Caki2 (cell line): ENCODE data around the gene LARGE1. TPM values are rescaled to one million over a fixed set of nuclear protein-coding genes. Genes with fewer than 3 reads are reported as not detected.

Experiments
- DNase-seq: peaks from one replicate; pipeline ENCODE4 v3.0.0-alpha.2; 2015; ENCODE audit warnings: low read depth
- in situ Hi-C: cut with HindIII; loops from 2 replicates; pipeline ENCODE4 v1.10.0; 2016; ENCODE audit warnings: low sequenced_read_pairs, low pct_unique_long_range_greater_than_20kb, mixed read lengths
- total RNA-seq: library from RNA; depleted of rRNA; stranded (reverse); fragments of >200 nt; shearing (Covaris generic); gene quantifications from 2 replicates; pipeline ENCODE4 v1.2.3, GENCODE V29; 2014; ENCODE audit warnings: low replicate concordance

LARGE1 gene
- total RNA-seq, 1 experiment from 2014 or later, result 9.7 TPM

DNA sequence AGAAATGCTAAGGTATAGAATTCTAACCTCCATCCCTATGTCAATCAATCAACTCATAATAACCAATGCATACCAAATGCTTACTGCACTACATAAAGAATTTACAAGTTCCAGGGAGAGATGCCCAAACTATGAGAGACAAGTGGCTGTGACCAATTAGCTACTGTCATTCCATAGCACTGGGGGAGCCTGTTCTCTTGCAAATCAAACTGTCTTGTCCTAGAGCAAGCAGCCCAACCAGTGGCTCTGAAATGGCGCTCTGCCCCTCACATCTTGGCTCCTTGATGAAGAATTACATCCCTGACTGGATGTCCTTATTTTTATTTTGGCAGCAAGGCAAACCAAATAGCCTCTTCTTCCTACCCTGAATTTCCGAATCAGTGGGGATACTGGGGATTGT, 589.7 kb downstream of the LARGE1 start:
- in situ Hi-C loops, result no loop called here
- no peak for DNase-seq

- DNase-seq, result peak; percentile 83
- in situ Hi-C loops, result no loop called here
Measured at GRCh38 chr22:33329398-33329797, 590.9 kb downstream of the LARGE1 start.

- peak; percentile 91 for DNase-seq
- in situ Hi-C loops, result no loop called here
Measured at GRCh38 chr22:33328789-33329296, 591.4 kb downstream of the LARGE1 start.

DNA sequence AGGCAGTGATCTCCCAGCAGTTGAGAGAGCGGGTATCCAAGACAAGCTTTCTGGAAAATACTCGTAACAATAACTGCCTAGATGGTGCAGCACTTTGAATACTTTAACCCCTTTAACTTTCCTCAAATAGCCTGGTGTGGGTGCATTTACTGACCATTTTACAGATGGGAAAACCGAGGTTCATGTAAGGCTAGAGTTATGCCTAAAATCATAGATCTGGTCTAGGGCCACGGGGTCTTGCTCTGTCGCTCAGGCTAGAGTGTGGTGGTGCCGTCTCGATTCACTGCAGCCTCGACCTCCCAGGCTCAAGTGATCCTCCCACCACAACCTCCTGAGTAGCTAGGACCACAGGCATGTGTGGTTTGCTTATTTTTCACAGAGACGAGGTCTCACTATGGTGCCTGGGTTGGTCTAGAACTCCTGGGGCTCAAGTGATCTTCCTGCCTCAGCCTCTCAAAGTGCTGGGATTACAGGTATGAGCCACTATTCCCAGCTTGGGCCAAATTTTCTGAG, 592.9 kb downstream of the LARGE1 start:
- in situ Hi-C loops, result no loop called here
- DNase-seq, result no peak

GRCh38 chr22:33326540-33327295, 593.6 kb downstream of the LARGE1 start:
- in situ Hi-C loops, result no loop called here
- DNase-seq, result no peak

- DNase-seq, result no peak
- in situ Hi-C loops, result no loop called here
Measured at GRCh38 chr22:33325232-33326004, 594.9 kb downstream of the LARGE1 start.

GRCh38 chr22:33324228-33324627, 596.0 kb downstream of the LARGE1 start:
- DNase-seq, result no peak
- in situ Hi-C loops, result no loop called here

- in situ Hi-C loops, result no loop called here
- no peak for DNase-seq
Measured at GRCh38 chr22:33321466-33321865, 598.8 kb downstream of the LARGE1 start.

DNA sequence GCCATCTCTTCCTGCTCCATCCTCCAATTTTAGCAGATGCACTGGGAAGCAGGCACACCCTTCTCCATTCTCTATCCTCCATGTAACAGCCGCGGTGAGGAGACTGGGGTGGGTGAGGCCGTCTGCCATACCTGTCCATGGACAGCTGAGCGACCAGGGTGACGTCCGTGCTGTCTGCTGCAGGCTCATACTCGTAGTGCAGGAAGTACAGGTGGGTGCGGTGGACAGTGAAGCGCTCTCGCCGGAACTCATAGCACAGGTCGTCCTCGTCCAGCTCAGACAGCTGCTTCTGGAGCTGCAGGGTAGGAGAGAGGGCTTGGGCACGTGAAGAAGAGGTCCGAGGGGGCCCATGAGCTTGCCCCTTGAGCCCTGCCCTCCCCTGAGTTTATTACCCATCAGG, 604.3 kb downstream of the LARGE1 start:
- DNase-seq, result no peak
- in situ Hi-C loops, result no loop called here

DNA sequence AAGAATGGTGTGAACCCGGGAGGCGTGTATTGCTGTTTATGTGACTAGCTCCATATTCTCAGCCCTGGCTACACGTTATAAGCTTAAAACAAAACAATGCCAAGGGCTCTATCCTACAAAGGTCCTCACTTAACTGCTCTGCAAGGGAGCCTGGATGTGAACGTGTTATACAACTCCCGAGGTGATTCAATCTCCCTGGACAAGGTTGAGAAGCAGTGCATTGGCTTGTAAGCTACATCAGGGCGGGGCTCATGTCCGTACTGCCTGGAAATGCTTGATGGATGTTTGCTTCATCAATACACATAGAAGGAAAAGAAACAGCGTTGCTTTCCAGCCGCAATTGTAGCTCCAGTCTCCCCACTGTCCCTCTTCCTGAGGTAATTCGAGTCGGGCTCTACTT, 605.2 kb downstream of the LARGE1 start:
- no peak for DNase-seq
- in situ Hi-C loops, result no loop called here

- in situ Hi-C loops, result no loop called here
- no peak for DNase-seq
Measured at GRCh38 chr22:33314316-33314715, 606.0 kb downstream of the LARGE1 start.

DNA sequence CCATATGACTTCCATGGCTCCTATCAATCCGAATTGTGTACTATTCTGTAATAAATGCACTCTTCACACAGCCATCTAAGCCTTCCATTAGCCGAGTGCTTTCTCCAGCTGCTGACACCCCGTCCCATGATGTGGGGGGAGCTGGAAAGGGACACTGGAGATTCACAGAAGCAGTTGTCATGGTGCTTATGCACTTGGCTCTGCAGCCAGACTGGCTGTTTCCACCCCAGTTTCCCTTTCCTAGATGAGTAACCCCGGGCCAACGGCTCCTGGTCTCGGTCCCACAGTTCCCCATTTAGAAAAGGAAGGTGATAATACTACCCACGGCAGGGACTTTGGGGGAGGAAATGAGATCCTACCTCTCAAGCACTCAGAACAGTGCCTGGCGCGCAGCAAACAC, 617.2 kb downstream of the LARGE1 start:
- no peak for DNase-seq
- in situ Hi-C loops, result no loop called here

DNA sequence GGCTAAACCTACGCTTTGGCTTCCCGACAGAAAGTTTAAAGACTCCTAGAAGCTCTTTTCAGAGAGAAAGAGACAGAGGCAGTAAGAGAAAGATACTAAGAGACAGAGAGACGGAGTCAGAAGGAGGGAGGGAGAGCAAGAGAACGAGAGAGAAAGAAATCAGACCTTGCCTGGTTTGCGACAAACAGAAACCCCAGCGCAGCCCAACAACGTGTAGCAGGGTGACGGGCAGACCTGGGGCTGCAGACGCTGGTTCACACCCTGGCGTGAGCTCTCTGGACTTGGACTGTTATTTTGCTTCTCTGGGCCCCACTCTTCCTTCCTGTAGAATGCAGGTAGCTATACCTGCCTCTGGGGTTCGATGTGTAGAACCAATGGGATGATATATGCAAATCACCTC, 617.7 kb downstream of the LARGE1 start:
- in situ Hi-C loops, result no loop called here
- no peak for DNase-seq

DNA sequence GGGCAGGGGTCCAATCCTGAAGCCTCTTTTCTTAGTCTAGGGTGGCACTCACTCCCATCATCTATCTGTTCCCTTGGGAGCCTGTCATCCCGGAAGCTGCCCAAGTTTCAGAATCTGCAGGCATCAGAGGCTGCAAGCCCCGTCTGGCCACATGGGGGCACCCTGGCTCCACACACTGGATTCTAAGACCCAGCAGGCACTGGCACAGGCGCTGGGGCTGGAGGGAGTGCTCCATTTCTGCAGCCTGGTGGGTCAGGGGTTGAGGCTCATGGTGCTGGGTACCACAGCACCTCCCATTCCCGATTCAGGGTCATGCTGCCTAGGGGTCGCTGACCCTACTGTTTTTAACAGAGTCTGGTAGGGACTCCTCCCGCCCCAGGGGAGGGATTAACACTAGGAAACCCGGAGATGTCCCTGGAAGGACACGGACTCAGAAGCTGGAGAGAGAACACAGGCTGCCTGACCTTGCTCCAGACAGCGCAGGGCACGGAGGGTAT, 618.2 kb downstream of the LARGE1 start:
- in situ Hi-C loops, result no loop called here
- DNase-seq, result peak; percentile 71

GRCh38 chr22:33300165-33300564, 620.1 kb downstream of the LARGE1 start:
- in situ Hi-C loops, result no loop called here
- peak; percentile 21 for DNase-seq

DNA sequence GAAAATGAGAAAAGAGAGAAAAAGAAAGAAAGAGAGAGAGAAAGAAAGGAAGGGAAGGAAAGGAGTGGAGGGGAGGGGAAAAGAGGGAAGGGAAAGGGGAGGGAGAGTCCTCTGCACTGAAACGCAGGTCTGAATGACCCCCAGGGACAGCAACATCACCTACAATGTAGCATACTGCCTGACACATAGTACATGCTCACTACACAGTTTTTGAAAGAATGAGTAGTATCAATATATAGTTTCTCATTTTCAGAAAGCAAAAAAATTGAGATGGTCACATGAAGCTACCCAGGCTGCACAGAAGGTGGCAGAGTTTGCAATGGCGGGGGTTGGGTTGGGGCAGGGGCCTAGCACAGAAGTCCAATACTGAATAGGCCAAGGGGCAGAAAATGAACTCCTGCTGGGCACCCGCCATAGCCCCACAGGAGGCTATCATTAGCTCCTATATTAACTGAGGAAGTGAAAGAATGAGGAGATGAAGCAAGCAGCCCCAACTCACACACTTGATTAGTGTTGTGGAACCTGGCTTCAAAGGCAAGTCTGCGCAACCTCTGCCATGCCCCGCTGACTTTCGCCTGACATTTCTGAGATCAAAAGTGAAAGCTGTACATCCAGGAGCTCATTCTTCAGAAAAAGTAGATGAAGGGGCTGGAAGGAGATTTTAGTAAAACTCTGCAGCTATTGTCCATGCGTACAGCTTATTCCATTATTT, 620.9 kb downstream of the LARGE1 start:
- in situ Hi-C loops, result no loop called here
- peak; percentile 80 for DNase-seq

DNA sequence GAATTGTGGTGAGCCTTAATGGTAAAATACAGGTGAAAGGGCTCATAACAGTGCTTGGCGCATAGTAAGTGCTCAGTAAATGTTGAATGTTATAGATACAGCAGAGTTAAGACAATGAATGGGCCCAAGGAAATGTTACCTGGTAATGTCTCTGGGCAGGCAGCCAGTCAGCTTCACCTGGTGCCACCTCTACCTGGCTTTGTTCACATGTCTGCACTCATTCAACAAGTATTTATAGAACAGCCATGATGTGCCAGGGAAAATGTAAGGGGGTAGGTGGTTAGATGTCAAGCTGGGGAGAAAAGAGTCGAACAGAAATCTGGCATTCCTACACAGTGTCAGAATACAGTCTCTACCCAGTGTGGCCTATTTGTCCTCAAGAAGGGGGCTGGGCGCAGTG, 623.3 kb downstream of the LARGE1 start:
- DNase-seq, result no peak
- in situ Hi-C loops, result no loop called here

DNA sequence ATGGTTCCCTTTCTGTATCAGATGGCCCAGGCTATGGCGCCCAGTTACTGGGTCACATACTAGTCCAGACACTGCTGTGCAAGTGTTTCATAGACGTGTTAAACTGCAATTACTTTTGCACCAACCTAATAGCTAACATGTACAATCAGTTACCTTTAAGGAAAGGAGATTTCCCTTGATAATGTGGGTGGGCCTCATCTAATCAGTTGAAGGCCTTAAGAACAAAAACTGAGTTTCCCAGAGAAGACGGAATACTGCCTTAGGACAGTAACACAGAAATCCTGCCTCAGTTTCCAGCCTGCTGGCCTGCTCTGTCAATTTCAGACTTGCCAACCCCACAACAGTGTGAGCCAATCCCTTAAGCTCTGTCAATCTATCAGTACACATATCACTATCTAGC, 632.2 kb downstream of the LARGE1 start:
- in situ Hi-C loops, result no loop called here

GRCh38 chr22:33275073-33275443, 645.2 kb downstream of the LARGE1 start:
- DNase-seq, result no peak
- in situ Hi-C loops, result no loop called here

More for the DNA sequence above, 632.2 kb downstream of the LARGE1 start:
- DNase-seq, result no peak
